ENCODE measurements around the gene CCDC169.

DNA sequence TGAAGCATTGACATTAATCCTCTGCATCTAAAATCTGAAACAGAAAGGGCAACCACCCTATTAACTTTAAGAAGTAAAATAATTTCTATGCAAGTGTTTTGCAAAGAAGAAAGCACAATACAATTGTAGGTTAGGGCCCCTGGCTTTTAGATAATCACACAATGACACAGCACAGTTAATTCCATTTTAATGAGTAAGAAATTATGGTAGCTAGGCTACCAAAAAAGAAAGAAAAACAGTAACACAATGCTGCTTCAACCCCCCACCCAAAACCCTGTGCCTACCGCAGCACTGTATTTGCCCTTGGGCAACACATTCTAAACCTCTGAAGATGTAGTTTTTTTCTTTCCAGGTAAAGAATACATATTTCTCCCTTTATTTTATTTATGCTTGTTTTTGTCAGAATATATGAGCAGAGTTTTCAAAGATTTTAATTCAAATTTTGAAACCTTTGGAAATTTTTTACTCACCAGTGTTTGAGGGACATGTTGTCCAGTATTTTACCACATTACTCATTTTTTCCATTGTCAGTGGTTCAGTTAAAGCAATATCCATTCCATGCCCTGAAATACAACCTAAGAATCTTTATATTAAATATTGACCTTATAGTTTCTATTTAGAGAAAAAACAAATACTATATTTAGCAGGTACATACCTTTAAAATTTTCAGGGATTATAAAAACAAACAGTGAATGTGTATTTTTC is 104.3 kb downstream of the CCDC169 start:
- no peak for TF ChIP-seq POLR2AphosphoS5 (IDR thresholded peaks at IDR 0.05; ENCODE audit: borderline replicate concordance, low read depth, low read length)
- no peak for TF ChIP-seq EZH2 (IDR thresholded peaks at IDR 0.05)
